NCI-H2029 (cell line): ENCODE data around the gene OGDH.
"Not testable (repeated sequence)": the region's sequence is repeated elsewhere in the genome, so short reads cannot be mapped to it uniquely, and the experiment has no call there.

ENCODE experiments used
- DNase-seq: peaks from one replicate; lab custom pipeline; 2025; lab: John Stamatoyannopoulos, UW

OGDH gene

DNA sequence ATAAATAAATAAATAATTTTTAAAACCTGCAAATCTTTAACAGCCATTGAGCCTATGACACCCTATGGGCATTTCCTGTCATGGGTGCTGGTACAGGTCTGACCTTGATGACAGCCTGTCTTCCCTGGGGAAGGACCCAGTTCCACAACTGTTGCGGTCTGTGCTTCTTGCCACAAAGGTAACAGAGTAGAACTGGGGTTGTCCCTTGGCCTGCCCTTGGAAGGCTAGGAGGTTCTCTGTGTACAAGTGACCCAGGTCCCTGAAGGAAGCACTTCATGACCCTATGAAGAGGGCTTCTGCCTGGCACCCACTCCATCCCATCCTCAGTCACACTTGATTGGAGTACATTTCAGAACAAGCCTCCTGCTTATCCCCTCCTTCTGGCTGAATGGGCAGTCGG is 66.9 kb downstream of the OGDH start:
- DNase-seq: no peak

DNA sequence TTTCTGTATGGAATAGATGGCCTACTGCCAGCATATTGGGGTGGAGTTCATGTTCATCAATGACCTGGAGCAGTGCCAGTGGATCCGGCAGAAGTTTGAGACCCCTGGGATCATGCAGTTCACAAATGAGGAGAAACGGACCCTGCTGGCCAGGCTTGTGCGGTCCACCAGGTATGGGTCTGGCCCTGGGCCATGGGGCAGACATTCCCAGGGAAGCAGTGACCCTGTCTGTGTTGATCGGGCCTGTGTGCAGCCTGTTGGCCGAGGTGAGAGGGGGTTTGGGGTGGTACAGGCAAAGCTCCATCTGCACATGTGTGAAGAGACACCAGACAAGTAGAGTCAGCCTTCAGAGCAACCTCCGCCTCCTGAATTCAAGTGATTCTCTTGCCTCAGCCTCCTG is 67.3 kb downstream of the OGDH start:
- DNase-seq: no peak

DNA sequence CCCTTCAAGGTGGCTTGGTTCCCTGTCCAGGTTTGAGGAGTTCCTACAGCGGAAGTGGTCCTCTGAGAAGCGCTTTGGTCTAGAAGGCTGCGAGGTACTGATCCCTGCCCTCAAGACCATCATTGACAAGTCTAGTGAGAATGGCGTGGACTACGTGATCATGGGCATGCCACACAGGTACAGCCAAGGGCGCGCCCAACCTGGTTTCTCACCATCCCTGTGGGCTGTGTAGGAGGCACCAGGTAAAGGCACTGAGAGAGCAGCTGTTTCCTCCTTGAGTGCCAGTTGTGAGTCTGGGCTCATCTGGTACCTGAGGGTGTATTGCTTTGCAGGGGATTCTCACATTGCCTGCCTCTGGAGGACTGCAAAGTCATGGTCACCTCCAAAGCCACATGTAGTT is 68.0 kb downstream of the OGDH start:
- no peak for DNase-seq

DNA sequence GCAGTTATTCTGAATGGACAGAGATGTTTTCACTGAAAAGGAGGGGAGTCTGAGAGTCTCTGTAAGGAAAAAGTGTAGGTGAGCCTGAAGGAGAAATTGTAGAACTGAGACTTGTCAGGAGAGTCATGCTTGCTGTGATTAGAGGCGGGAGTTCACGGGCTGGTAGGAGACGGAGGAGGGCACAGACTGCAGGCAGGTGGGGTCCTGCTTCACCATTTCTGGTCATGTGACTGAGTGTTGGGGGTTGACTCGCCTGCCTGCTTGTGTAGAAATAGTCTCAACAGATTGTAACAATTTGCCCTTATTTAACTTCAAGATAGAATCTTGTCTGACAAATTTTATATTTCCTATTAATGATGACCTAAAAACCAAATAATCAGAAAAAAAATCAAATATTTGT is 70.3 kb downstream of the OGDH start:
- DNase-seq: no peak

DNA sequence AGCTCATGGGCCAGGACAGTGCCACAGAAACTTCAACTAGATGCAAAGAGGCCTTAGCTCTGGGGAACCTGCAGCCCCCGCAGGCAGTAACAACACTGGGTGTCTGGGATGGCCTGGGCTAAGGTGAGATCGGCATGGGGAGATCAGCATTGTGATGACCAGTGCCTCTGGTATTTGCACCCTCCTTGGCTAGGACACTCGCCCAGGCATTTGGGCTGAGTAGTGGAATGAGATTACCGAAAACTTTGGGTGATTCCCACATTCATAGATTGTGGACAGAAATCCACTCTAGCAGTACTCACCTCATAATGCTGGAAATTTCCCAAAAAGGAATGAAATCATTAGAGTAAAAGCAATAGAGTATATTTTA is 71.7 kb downstream of the OGDH start:
- DNase-seq: no peak

DNA sequence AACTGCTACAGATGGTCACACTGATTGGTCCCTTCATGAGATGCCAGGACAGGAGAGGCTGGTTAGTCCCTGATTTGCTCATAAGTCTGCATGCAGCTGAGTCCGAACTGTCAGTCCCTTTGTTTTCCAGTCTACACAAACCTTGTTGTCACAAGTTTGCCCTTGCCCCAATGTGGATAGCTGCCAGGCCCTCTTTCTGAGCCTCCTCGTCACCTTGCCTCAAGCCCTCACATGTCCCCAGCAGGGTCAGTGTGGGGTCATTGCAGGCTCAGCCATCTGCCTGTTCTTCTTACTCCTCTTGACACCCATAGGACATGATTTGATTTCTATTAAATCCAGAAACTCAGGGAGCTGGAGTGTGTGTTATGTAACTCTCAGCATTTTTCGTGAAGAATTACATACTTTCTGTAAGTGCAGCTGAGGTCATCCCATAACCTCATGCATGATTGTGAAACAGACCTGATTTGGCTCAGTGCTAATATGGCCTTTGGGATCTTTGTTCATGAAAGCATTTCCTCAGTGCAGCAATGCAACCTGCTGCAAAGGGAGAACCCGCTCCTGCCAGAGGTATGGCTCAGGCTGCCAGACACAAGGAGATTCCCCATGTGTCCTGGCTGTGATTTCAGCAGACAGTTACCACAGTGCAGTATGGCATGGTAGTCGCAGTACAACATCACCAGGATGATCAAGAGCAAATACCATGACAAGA is 72.2 kb downstream of the OGDH start:
- DNase-seq: no peak

DNA sequence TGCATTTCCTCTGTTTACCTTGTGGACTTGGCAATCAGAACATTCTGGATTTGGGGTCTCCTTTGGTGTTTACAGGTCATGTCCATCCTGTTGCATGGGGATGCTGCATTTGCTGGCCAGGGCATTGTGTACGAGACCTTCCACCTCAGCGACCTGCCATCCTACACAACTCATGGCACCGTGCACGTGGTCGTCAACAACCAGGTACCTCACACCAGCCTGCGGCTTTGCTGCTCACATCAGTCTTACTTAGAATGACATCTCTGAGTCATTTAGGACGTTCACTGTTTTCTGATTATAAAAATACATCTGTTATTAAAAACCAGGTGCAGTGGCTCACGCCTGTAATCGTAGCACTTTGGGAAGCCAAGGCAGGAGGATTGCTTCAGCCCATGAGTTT is 75.2 kb downstream of the OGDH start:
- no peak for DNase-seq

DNA sequence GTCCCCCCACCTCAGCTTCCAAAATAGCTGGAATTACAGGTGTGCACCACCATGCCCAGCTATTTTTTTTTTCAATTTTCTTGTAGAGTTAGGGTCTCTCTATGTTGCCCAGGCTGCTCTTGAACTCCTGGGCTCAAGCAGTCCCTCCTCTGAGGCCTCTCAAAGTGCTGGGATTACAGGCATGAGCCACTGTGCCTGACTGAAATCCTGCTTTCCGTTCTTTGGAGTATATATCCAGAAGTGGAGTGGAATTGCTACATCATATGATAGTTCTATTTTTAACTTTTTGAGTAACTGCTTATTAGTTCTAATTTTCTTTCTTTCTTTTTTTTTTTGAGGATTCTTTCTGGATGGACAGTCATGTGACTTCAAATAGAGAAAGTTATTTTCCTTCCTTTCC is 79.3 kb downstream of the OGDH start:
- DNase-seq: no peak

DNA sequence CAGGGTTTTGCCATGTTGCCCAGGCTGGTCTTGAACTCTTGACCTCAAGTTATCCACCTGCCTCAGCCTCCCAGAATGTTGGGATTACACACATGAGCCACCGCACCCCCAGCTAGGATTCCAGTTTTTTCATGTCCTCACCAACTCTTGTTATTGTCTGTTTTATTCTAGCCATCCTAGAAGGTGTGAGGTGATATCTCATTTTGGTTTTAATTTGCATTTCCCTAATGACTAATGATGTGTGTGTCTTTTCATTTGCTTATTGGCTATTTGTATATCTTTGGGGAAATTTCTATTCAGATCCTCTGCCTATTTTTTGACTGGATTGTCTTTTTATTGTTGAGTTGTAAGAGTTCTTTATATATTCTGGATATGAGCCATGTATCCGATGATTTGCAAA is 83.0 kb downstream of the OGDH start:
- DNase-seq: no peak

DNA sequence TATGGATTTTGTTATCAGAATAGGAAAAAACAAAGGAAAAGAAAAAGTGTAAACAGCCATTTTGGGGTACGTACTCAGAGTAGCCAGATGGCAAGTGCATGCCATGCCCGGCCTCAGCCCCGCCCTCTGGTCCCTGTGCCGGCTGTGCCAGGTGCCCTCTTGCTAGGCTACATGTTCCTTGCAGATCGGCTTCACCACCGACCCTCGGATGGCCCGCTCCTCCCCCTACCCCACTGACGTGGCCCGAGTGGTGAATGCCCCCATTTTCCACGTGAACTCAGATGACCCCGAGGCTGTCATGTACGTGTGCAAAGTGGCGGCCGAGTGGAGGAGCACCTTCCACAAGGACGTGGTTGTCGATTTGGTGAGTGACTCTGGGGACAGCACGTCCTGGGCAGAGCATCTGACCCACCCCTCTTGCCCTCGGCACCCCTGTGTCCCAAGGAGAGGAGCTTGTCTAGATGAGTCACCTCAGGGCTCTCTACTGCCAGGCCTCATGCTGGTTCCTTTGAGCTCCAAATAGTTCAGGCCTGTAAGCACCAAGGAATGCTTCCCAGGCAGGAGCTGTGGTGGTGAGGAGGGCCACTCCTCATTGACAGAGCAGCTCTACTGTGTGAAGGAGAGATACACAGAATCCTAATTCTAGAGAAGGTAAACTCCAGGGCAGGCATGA is 87.3 kb downstream of the OGDH start:
- no peak for DNase-seq

DNA sequence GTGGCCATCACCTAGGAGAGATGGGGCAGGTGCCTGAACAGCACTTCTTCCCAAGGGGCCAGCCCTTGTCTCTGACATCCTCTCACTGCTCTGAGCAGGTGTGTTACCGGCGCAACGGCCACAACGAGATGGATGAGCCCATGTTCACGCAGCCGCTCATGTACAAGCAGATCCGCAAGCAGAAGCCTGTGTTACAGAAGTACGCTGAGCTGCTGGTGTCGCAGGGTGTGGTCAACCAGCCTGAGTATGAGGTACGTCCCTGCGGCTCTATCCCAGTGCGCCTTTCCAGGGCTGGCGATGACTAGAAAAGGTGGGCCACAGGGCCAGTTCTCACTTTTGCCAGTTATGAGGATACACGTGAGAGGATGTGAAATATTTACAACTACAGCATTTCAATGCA is 87.9 kb downstream of the OGDH start:
- no peak for DNase-seq

DNA sequence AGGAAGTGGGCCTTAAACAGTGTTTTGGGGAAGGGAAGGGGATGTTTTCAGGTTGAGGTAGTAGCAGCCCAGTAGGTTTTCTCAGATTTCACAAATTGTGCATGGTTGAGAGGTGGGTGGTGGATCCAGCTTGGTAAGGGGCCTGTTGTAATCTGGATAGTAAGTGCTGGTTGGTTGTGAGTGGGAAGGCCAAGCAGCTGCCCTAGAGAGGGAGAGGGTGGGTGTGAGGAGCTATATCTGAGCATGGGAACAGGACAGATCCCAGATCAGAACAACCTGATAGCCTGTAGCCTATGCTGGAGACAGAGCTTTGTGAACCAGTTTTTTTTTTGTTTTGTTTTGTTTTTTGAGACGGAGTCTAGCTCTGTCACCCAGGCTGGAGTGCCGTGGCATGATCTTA is 88.3 kb downstream of the OGDH start:
- DNase-seq: no peak

DNA sequence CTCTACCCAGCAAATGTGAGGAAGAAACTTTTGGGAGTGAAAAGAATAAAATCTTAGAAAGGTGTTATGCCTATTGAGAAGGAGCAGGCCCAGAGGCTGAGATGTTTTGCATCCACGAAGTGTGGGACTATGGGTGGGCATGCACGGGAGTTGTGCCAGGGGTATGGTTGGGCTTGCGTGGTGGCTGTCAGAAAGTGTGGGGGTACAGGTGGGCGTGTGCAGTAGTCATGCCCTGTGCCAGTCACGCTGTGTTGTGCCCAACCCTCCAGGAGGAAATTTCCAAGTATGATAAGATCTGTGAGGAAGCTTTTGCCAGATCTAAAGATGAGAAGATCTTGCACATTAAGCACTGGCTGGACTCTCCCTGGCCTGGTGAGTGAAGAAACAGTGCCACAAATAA is 89.3 kb downstream of the OGDH start:
- no peak for DNase-seq

DNA sequence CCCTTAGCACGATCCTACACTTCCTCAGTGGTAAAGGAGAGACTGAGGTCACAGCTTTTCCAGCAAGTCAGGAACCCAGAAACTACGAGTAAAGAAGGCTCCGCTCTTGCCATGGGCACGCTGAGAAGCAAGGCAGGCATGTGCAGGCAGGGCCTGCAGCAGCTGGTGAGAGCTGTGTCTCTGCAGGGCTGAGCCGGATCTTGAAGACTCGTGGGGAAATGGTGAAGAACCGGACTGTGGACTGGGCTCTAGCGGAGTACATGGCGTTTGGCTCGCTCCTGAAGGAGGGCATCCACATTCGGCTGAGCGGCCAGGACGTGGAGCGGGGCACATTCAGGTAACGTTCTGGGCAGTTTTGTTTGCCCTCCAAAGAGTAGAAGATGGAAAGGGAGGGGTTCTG is 90.3 kb downstream of the OGDH start:
- DNase-seq: no peak

DNA sequence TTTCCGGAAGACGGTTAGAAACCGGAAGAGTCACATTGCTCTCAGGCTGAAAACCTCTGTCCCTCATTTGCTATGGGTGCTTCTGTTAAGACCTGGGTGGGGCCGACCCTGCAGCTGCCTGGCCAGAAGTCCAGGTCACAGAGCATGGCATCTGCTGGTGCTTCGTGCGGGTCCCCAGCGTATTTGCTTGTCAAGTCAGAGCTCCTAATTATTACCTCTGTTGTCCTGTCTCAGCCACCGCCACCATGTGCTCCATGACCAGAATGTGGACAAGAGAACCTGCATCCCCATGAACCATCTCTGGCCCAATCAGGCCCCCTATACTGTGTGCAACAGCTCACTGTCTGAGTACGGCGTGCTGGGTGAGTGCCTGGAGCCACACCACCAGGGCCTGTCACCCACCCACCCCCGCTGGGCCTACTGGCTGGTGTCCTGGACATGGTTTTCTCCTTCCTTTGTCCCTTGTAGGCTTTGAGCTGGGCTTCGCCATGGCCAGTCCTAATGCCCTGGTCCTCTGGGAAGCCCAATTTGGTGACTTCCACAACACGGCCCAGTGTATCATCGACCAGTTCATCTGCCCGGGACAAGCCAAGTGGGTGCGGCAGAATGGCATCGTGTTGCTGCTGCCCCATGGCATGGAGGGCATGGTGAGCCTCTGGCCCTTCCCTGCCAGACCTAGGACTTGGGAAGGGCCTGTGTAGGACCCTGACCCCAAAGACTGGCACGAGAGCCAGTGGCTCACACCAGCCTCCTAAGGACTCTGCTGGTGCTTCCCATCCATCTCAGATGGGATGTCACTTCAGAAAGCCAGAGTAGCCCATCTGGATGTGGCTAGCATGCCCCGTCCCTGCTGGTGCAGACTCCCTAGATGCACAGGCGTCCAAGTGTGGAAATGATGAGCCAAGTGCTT is 91.0 kb downstream of the OGDH start:
- DNase-seq: no peak

DNA sequence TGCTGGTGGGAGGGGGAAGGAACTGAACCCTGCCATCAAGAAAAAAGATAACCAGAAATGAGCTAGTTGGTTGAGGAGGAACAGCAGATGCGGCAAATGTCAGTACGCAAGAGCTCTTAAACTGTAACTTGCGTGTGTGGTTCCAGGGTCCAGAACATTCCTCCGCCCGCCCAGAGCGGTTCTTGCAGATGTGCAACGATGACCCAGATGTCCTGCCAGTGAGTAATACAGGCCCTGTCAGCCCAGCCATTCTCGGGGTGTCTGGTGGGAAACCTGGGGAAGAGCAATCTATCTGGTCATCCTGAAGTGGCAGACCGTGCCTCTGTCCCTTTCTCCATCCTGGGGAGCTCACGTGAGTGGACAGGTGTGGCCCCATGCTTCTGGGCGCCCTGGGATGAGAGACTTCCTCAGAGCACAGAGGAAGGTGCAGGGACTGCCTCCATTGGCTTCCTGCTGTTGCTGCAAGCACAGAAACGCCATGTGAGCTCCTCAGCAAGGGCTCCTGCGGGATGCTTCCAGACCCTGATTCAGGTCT is 91.7 kb downstream of the OGDH start:
- DNase-seq: no peak

DNA sequence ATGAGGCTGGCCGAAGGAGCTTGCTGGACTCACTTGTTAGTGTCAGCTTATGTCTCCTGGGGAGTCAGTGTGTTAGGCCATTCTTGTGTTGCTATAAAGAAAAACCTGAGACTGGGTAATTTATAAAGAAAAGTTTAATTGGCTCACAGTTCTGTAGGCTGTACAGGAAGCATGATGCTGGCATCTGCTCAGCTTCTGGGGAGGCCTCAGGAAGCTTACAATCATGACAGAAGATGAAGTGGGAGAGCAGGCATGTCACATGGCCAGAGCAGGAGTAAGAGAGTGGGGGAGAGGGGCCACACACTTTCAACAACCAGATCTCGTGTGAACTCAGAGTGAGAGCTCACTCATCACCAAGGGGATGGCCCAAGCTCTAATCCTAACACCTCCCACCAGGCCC is 93.2 kb downstream of the OGDH start:
- not testable (repeated sequence) for DNase-seq

DNA sequence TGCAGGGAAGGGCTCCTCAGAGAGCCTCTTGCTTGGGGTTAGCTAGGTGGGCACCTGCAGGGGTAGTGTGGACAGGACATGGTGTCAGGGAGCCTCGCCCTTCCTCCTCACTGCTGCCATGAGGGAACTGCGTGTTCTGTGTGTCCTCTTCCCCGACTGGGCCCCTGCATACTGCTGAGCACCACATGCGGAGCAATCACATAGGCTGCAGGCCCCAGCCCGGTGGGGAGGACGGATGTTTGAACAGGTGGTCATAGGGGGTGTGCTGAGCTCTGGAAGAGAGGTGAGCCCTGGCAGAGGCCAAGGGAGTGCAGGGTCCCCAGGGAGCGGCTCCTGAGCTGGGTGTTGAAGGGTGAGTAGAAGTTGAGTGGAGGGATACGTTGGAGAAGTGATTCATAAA is 93.9 kb downstream of the OGDH start:
- DNase-seq: no peak

DNA sequence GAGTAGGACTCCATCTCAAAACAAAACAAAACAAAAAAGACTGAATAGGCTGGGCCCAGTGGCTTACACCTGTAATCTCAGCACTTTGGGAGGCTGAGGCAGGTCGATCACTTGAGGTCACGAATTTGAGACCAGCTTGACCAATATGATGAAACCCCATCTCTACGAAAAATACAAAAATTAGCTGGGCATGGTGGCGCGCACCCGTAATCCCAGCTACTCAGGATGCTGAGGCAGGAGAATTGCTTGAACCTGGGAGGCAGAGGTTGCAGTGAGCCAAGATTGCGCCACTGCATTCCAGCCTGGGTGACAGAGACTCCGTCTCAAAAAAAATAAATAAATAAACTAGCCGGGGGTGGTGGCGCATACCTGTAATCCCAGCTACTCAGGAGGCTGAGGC is 97.0 kb downstream of the OGDH start:
- DNase-seq: not testable (repeated sequence)

DNA sequence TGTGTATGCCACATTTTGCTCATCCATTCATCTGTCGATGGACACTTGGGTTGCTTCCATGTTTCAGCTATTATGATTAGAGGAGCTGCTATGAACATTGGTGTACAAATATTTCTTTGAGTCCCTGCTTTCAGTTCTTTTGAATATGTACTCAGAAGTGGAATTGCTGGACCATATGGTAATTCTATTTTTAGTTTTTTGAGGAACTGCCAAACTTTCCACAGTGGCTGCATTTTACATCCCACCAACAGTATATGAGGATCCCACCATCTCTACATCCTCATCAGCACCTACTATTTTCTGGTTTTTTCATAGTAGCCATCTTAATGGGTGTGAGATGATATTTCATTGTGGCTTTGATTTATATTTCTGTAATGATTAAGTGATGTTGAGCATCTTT is 97.5 kb downstream of the OGDH start:
- no peak for DNase-seq

DNA sequence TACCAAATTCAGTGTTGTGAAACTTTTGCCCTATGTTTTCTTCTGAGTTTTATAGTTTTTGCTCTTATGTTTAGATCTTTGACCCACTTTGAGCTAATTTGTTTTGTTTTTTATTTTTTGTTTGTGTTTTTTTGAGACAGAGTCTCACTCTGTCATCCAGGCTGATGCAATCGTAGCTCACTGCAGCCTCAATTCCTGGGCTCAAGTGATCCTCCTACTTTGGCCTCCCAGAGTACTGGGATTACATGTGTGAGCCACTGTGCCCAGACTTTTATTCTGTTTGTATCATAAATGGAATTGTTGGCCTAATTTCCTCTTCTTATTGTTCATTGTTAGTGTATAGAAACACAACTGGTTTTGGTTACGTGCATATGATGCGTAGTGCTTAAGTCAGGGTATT is 99.0 kb downstream of the OGDH start:
- no peak for DNase-seq

DNA sequence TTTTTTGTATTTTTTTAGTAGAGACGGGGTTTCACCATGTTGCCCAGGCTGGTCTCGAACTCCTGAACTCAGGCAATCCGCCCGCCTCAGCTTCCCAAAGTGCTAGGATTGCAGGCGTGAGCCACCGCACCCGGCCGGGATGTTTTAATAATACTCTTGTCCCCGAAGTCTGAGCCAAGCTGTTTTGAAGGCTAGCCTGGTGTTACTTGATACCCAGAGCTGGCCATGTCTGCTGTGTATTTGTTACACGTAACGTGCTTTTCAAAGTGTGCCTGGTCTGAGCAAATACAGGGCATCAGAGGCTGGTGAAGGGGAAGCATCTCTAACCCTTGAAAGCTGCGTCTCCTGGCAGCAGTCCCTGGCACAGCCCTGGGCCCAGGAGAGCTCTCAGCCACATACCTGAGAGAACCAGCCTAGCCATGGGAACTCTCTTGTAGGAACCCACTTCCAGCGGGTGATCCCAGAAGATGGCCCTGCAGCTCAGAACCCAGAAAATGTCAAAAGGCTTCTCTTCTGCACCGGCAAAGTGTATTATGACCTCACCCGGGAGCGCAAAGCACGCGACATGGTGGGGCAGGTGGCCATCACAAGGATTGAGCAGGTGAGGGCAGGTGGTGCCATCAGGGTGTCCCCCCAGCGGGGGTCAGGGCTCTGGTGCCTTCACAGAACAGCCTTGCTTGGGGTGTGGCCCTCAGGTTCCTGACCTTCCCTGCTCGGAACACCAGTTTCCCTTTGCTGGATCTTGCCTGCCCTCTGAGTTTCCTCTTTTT is 100.5 kb downstream of the OGDH start:
- peak; percentile 95 for DNase-seq
